ENCODE data around the gene ZNF567. TPM values are rescaled to one million over a fixed set of nuclear protein-coding genes. Genes with fewer than 3 reads are reported as not detected.

The ZNF567 gene
- total RNA-seq, 1 donor from 2014 or later = 15.0 TPM

- no peak overlapping the region for H3K27ac Mint-ChIP-seq
- H3K9me3 Mint-ChIP-seq = peaks cover 50% of the 10 kb centered on the region
- ChIA-PET CTCF (no interaction called here), POLR2A (no interaction called here)
- H3K27me3 Mint-ChIP-seq = no peaks in the 10 kb centered on the region
- H3K4me1 Mint-ChIP-seq = no peaks in the 10 kb centered on the region
- H3K36me3 Mint-ChIP-seq (ENCODE audit: low read depth) = peaks cover 88% of the 10 kb centered on the region
- no peak for TF ChIP-seq CTCF (IDR thresholded peaks at IDR 0.05)
- DNase-seq = no peak
- H3K4me3 Mint-ChIP-seq = no peak overlapping the region
- ATAC-seq (ENCODE audit: low read depth) = no peak
- intact Hi-C loops (cut with micrococcal nuclease) = no loop called here
Observed at GRCh38 chr19:36750066-36750691, 62.8 kb downstream of the ZNF567 start.

Other genes starting within 250 kb of the ZNF567 start
- 14.1 and 16.6 TPM in 2 replicates for gene ZNF566, start 198.1 kb upstream of the ZNF567 start, total RNA-seq
- 9.8 and 13.6 TPM in 2 replicates for gene ZNF260, start 159.3 kb upstream of the ZNF567 start, total RNA-seq
- 21.9 and 23.6 TPM in 2 replicates for gene ZNF529, start 114.3 kb upstream of the ZNF567 start, total RNA-seq
- gene ZNF382, start 82.3 kb upstream of the ZNF567 start, total RNA-seq = 11.5 and 14.4 TPM in 2 replicates
- 14.8 and 16.2 TPM in 2 replicates for gene ZNF461, start 20.8 kb upstream of the ZNF567 start, total RNA-seq
- gene ZNF850, start 85.2 kb downstream of the ZNF567 start, total RNA-seq = 5.8 and 7.9 TPM in 2 replicates
- gene ZNF790, start 150.8 kb downstream of the ZNF567 start, total RNA-seq = 10.3 and 11.5 TPM in 2 replicates
- 7.8 and 9.5 TPM in 2 replicates for gene ZNF345, start 163.3 kb downstream of the ZNF567 start, total RNA-seq
- gene ZNF829, start 228.7 kb downstream of the ZNF567 start, total RNA-seq = 7.3 and 7.6 TPM in 2 replicates
- gene ZNF568, start 228.7 kb downstream of the ZNF567 start, total RNA-seq = 12.0 and 13.4 TPM in 2 replicates

Data from activated B cell treated with CpG ODN at 0.5 μM for 24 hours (primary cell).